Measurements from ENCODE around the gene NAP1L4. TPM values are rescaled to one million over a fixed set of nuclear protein-coding genes. Genes with fewer than 3 reads are reported as not detected.
A peak's percentile ranks its signal among the peaks of the same experiment; 100 is the strongest.

The NAP1L4 gene
- polyA plus RNA-seq, 1 of the 3 experiments (the other 2 are of a cell fraction): 104 TPM

- POLR2A ChIA-PET: interaction anchor here (0.7 to 1.3 kb wide), 2 partner anchors 9 to 12 kb away, joined by 3 to 4 read pairs; no protein-coding TSS in a partner anchor
- Histone ChIP-seq H3K4me2 (peak overlapping the region; percentile 96), H4K20me1 (ENCODE audit: insufficient read depth) (peaks cover 43% of the 10 kb centered on the region), H3K36me3 (replicated peaks in 1 of 2; ENCODE audit: control insufficient read depth in 1 of 2, insufficient read depth in 2 of 2, low read length in 1 of 2) (peaks cover 0 to 5% of the 10 kb centered on the region in 2 experiments), H3K4me1 (ENCODE audit: control insufficient read depth in 1 of 2, insufficient read depth in 2 of 2, low read depth in 1 of 2, low read length in 1 of 2) (peaks cover 9 to 26% of the 10 kb centered on the region in 2 experiments; a peak in 3 of 4 replicates), H3F3A (replicated peaks; ENCODE audit: insufficient read depth) (peaks cover 5% of the 10 kb centered on the region), H3K9me3 (no peaks in the 10 kb centered on the region), H3K9ac (peak overlapping the region; percentile 93), H3K4me3 (ENCODE audit: low read depth in 2 of 2, low read length in 1 of 2) (peak overlapping the region; percentile 89 to 97), H2AFZ (ENCODE audit: low read depth) (0 out of 2 replicates have a peak overlapping the region, but pooled peaks have one; percentile 5), H3K9me2 (no peaks in the 10 kb centered on the region), H3K27me3 (ENCODE audit: insufficient read depth) (no peaks in the 10 kb centered on the region), H3K79me2 (ENCODE audit: insufficient read depth) (peaks cover 52% of the 10 kb centered on the region), H3K27ac (ENCODE audit: low read depth in 2 of 2, low read length in 1 of 2) (peak overlapping the region; percentile 81 to 82)
- no peak for DNase-seq
- TF ChIP-seq MXI1 (IDR thresholded peaks at IDR 0.05; ENCODE audit: low read depth, low read length) (peak; percentile 45), FOXJ3 (CRISPR knock-in tag; IDR thresholded peaks at IDR 0.05) (no peak), EP300 (IDR thresholded peaks at IDR 0.05; ENCODE audit: borderline replicate concordance in 1 of 2, low read depth in 1 of 2, low read length in 1 of 2) (no peak)
- 1% methylated on average over 16 of the region's 79 CpGs for WGBS (ENCODE audit: low lambda C conversion rate)
- CTCF ChIA-PET: interaction anchor here (1.0 to 1.6 kb wide), 4 partner anchors 46 to 157 kb away, joined by 3 to 4 read pairs (median 3); no protein-coding TSS in a partner anchor
These were observed 486 bp downstream of the NAP1L4 start for GRCh38 chr11:2991452-2992233.

- H4K20me1 ChIP-seq (ENCODE audit: insufficient read depth): peaks cover 49% of the 10 kb centered on the region
- WGBS (ENCODE audit: low lambda C conversion rate): 2% methylated on average over 17 of the region's 17 CpGs
These were observed 1.3 kb downstream of the NAP1L4 start for GRCh38 chr11:2990617-2991451.

More at GRCh38 chr11:2990617-2991451, 1.3 kb downstream of the NAP1L4 start:
- ChIA-PET CTCF (interaction anchor here (1.2 to 2.3 kb wide), 4 partner anchors 15 to 50 kb away, joined by 3 to 13 read pairs (median 4); no protein-coding TSS in a partner anchor), POLR2A (interaction anchor here (1.3 to 2.0 kb wide), 2 partner anchors 9 to 10 kb away, joined by 4 read pairs; no protein-coding TSS in a partner anchor)
- Histone ChIP-seq H3K27me3 (ENCODE audit: insufficient read depth) (no peaks in the 10 kb centered on the region), H3F3A (replicated peaks; ENCODE audit: insufficient read depth) (peaks cover 5% of the 10 kb centered on the region), H3K4me3 (ENCODE audit: low read depth in 2 of 2, low read length in 1 of 2) (peak overlapping the region; percentile 89 to 97), H2AFZ (ENCODE audit: low read depth) (0 out of 2 replicates have a peak overlapping the region, but pooled peaks have one; percentile 5), H3K9me3 (no peaks in the 10 kb centered on the region), H3K9ac (peak overlapping the region; percentile 93), H3K79me2 (ENCODE audit: insufficient read depth) (peaks cover 60% of the 10 kb centered on the region), H3K4me2 (peak overlapping the region; percentile 84), H3K4me1 (ENCODE audit: control insufficient read depth in 1 of 2, insufficient read depth in 2 of 2, low read depth in 1 of 2, low read length in 1 of 2) (peaks cover 9 to 26% of the 10 kb centered on the region in 2 experiments; a peak in 3 of 4 replicates), H3K27ac (ENCODE audit: low read depth in 2 of 2, low read length in 1 of 2) (peak overlapping the region; percentile 81 to 82), H3K36me3 (replicated peaks in 1 of 2; ENCODE audit: control insufficient read depth in 1 of 2, insufficient read depth in 2 of 2, low read length in 1 of 2) (peaks cover 5 to 6% of the 10 kb centered on the region in 2 experiments), H3K9me2 (no peaks in the 10 kb centered on the region)
- DNase-seq: no peak
- no peak for TF ChIP-seq YY1 (IDR thresholded peaks at IDR 0.05; ENCODE audit: low read depth)
- TF ChIP-seq TCF12 (IDR thresholded peaks at IDR 0.05): no peak
- TF ChIP-seq REST (IDR thresholded peaks at IDR 0.05; ENCODE audit: low read depth, low read length): no peak
- TF ChIP-seq TAF1 (IDR thresholded peaks at IDR 0.05; ENCODE audit: borderline replicate concordance, low read depth, low read length): no peak
- TF ChIP-seq MAX (IDR thresholded peaks at IDR 0.05; ENCODE audit: low read depth): no peak; the same call in 1 of the 2 replicates
- no peak for TF ChIP-seq EZH2phosphoT487 (IDR thresholded peaks at IDR 0.05; ENCODE audit: borderline replicate concordance, low read depth)

All from SK-N-SH (cell line).